ENCODE data around the gene LY6G6D. TPM values are rescaled to one million over a fixed set of nuclear protein-coding genes. Genes with fewer than 3 reads are reported as not detected.

Gene LY6G6D
- total RNA-seq, 3 donors from 2014 or later (not counting 1 experiment from before 2014, with no cell fraction given): 0.94 TPM; not detected in 2

DNA sequence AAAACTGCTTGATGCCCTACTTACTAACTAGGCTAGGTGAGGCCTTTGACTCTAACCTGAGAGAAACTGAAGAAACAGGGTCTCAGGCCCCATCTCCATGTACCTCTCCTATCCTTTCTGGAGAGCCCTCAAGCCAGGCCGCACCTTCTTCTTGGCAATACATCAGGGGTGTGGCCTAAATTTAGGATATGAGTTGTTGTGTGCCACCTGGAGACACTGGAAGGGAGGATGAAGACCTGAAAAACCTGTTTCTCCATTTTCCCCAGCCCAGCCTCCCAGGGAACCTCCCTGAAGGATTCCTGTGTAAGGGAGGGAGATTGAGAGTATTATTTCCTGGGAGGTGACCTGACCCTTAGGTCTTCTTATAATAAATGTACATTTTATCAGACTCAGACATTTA is 3.1 kb downstream of the LY6G6D start:
- no peak for DNase-seq
- Mint-ChIP-seq H3K27me3 (ENCODE audit: low read depth in 2 of 2) (peaks cover 0 to 6% of the 10 kb centered on the region in 2 donors), H3K4me1 (peaks cover 3 to 8% of the 10 kb centered on the region in 2 donors), H3K9me3 (no peaks in the 10 kb centered on the region), H3K4me3 (no peak overlapping the region), H3K36me3 (no peaks in the 10 kb centered on the region), H3K27ac (no peak overlapping the region)
- ATAC-seq: no peak
- H3K36me3 ChIP-seq (ENCODE audit: control insufficient read depth, insufficient read depth, low read length): no peaks in the 10 kb centered on the region
- H3K27ac ChIP-seq (ENCODE audit: low read length): no peak overlapping the region
- no peak overlapping the region for H3K4me3 ChIP-seq (ENCODE audit: low read length)
- intact Hi-C loops (cut with micrococcal nuclease): no loop called here
- H3K27me3 ChIP-seq (ENCODE audit: control insufficient read depth, insufficient read depth, low read length): no peaks in the 10 kb centered on the region
- H3K9me3 ChIP-seq (ENCODE audit: control insufficient read depth, insufficient read depth, low read length): no peaks in the 10 kb centered on the region
- peaks cover 5% of the 10 kb centered on the region for H3K4me1 ChIP-seq (ENCODE audit: control insufficient read depth, insufficient read depth, low read length)
- WGBS (ENCODE audit: insufficient coverage): 80% methylated on average over 1 of the region's 1 CpG
- TF ChIP-seq, protein P1, sequence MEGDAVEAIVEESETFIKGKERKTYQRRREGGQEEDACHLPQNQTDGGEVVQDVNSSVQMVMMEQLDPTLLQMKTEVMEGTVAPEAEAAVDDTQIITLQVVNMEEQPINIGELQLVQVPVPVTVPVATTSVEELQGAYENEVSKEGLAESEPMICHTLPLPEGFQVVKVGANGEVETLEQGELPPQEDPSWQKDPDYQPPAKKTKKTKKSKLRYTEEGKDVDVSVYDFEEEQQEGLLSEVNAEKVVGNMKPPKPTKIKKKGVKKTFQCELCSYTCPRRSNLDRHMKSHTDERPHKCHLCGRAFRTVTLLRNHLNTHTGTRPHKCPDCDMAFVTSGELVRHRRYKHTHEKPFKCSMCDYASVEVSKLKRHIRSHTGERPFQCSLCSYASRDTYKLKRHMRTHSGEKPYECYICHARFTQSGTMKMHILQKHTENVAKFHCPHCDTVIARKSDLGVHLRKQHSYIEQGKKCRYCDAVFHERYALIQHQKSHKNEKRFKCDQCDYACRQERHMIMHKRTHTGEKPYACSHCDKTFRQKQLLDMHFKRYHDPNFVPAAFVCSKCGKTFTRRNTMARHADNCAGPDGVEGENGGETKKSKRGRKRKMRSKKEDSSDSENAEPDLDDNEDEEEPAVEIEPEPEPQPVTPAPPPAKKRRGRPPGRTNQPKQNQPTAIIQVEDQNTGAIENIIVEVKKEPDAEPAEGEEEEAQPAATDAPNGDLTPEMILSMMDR (IDR thresholded peaks at IDR 0.05): no peak

DNA sequence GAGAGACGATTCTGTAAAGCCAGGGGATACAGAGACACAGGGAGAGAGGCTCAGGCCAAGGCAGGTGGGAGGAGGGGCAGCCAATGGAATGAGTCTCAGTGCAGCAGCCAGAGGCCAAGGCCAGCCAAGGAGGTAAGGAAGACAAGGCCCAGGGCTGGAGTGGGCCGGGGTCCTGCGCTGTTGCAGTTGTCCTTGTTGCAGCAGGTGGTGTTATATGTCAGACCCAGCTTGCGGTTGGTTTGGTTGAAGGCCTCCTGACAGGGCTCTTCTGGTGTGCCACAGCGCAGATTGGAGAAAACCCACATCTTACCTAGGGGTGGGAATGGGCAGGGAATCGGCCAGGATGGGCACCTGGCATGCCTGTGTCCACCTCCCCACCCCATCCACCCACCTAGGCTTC is 3.9 kb downstream of the LY6G6D start:
- DNase-seq: no peak
- Histone ChIP-seq H3K4me3 (ENCODE audit: low read length) (no peak overlapping the region), H3K36me3 (ENCODE audit: control insufficient read depth, insufficient read depth, low read length) (no peaks in the 10 kb centered on the region), H3K27me3 (ENCODE audit: control insufficient read depth, insufficient read depth, low read length) (no peaks in the 10 kb centered on the region), H3K27ac (ENCODE audit: low read length) (no peak overlapping the region), H3K9me3 (ENCODE audit: control insufficient read depth, insufficient read depth, low read length) (no peaks in the 10 kb centered on the region), H3K4me1 (ENCODE audit: control insufficient read depth, insufficient read depth, low read length) (peaks cover 13% of the 10 kb centered on the region)
- peaks cover 0 to 5% of the 10 kb centered on the region in 2 donors for H3K27me3 Mint-ChIP-seq (ENCODE audit: low read depth in 2 of 2)
- H3K4me3 Mint-ChIP-seq: no peak overlapping the region
- intact Hi-C loops (cut with micrococcal nuclease): no loop called here
- H3K36me3 Mint-ChIP-seq: no peaks in the 10 kb centered on the region
- peaks cover 8 to 16% of the 10 kb centered on the region in 2 donors for H3K4me1 Mint-ChIP-seq
- TF ChIP-seq, protein P1 (IDR thresholded peaks at IDR 0.05): no peak
- no peak overlapping the region for H3K27ac Mint-ChIP-seq
- no peaks in the 10 kb centered on the region for H3K9me3 Mint-ChIP-seq
- WGBS (ENCODE audit: insufficient coverage): 83% methylated on average over 5 of the region's 6 CpGs
- no peak for ATAC-seq

DNA sequence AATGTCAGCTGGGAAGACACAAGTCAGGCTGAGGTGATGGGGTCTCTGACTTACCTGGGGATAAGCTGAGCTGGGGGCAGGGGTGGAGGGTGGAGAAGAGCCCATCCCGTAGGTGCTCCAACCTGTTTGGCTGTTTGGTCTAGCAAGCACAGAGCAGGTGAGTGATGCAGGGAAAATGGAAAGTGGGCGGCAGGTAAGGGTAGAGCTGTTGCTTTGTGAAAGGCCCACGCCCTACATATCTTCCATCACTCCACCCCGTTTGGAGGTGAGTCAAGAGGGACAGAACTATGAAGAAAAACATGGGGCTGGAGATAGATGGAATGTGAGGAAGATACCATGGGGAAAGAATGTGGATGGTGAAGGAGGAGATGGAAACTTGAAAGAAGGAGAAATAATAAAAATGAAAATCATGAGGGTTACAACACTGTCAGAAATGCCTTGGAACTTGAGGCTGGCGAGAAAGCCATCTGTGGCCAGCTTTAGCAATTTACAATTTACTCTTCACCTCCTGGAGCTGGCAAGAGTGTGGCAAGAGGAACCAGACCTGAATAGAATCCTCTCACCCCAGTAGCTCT is 5.1 kb downstream of the LY6G6D start:
- no peak overlapping the region for H3K4me3 Mint-ChIP-seq
- H3K9me3 ChIP-seq (ENCODE audit: control insufficient read depth, insufficient read depth, low read length): no peaks in the 10 kb centered on the region
- H3K4me1 Mint-ChIP-seq: peaks cover 13 to 15% of the 10 kb centered on the region in 2 donors
- H3K4me3 ChIP-seq (ENCODE audit: low read length): no peak overlapping the region
- no peaks in the 10 kb centered on the region for H3K36me3 Mint-ChIP-seq
- DNase-seq (no peak), ATAC-seq (no peak)
- H3K27me3 Mint-ChIP-seq (ENCODE audit: low read depth in 2 of 2): peaks cover 0 to 4% of the 10 kb centered on the region in 2 donors
- peaks cover 15% of the 10 kb centered on the region for H3K4me1 ChIP-seq (ENCODE audit: control insufficient read depth, insufficient read depth, low read length)
- 94% methylated on average over 5 of the region's 5 CpGs for WGBS (ENCODE audit: insufficient coverage)
- no peaks in the 10 kb centered on the region for H3K9me3 Mint-ChIP-seq
- H3K27ac ChIP-seq (ENCODE audit: low read length): no peak overlapping the region
- TF ChIP-seq, protein P1 (IDR thresholded peaks at IDR 0.05): no peak
- no peaks in the 10 kb centered on the region for H3K27me3 ChIP-seq (ENCODE audit: control insufficient read depth, insufficient read depth, low read length)
- H3K27ac Mint-ChIP-seq: no peak overlapping the region
- intact Hi-C loops (cut with micrococcal nuclease): no loop called here
- H3K36me3 ChIP-seq (ENCODE audit: control insufficient read depth, insufficient read depth, low read length): no peaks in the 10 kb centered on the region
